ENCODE results near the gene EFNA2. TPM values are rescaled to one million over a fixed set of nuclear protein-coding genes. Genes with fewer than 3 reads are reported as not detected.

EFNA2 gene
- polyA plus RNA-seq, 1 donor (not counting 4 experiments of a cell fraction or from before 2014, with no cell fraction given), result not detected

DNA sequence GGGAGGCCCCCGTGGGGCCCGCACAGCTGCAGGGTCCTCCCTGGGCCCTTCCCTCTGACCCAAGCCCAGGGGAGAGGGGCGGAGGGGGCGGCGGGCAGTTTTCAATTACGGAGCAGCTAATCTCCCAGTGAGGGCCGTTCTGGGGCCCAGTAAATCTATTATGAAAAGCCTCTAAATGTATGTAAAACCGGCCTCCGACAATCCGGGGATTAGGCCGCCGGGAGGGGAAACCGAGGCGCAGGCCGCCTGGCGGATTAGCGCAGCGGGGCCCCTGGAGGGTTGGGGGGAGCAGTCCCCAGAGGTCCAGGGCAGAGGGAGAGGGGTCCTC is 25.1 kb downstream of the EFNA2 start:
- TF ChIP-seq, protein P1, sequence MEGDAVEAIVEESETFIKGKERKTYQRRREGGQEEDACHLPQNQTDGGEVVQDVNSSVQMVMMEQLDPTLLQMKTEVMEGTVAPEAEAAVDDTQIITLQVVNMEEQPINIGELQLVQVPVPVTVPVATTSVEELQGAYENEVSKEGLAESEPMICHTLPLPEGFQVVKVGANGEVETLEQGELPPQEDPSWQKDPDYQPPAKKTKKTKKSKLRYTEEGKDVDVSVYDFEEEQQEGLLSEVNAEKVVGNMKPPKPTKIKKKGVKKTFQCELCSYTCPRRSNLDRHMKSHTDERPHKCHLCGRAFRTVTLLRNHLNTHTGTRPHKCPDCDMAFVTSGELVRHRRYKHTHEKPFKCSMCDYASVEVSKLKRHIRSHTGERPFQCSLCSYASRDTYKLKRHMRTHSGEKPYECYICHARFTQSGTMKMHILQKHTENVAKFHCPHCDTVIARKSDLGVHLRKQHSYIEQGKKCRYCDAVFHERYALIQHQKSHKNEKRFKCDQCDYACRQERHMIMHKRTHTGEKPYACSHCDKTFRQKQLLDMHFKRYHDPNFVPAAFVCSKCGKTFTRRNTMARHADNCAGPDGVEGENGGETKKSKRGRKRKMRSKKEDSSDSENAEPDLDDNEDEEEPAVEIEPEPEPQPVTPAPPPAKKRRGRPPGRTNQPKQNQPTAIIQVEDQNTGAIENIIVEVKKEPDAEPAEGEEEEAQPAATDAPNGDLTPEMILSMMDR (optimal IDR thresholded peaks at IDR 0.05 in 1 of 3, IDR thresholded peaks at IDR 0.05 in 1 of 3, conservative IDR thresholded peaks at IDR 0.05 in 1 of 3; ENCODE audit: extremely low read depth in 1 of 3, insufficient read depth in 2 of 3, low read length in 3 of 3), result no peak
- TF ChIP-seq EZH2 (IDR thresholded peaks at IDR 0.05; ENCODE audit: low read length), result no peak

DNA sequence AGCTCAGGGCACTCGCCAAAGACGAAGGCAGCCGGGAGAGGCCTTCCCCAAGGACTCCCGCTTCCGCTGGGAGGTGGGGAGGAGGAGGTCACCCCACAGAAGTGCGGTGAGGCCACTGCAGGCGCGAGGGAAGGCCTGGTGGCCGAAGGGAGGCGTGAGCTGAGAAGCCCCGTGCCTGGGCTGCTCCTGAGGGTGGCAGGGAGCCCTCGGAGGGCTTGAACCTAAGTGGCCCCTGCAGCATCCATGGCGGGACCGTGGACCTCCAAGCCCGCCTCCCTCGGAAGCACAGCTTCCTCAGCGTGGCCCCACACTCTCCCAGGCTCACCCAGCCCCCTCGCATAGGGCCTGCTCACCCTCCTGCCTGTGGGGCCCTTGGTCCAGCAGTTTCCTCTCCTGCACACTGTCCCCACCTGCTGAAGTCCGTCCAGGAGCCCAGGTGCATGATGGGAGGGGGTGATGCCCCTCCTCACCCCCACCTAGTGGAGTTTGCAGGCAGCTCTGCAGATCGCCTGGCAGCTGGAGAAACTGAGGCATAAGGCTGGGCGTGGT is 25.9 kb downstream of the EFNA2 start:
- H4K20me1 ChIP-seq (ENCODE audit: control insufficient read depth, extremely low read depth, insufficient read depth, low read length), result no peaks in the 10 kb centered on the region
- dilution Hi-C loops (cut with MboI; ENCODE audit: extremely low pct_ligation_motif_present, low sequenced_read_pairs), result no loop called here
- DNase-seq (ENCODE audit: low read depth, low spot score) (no peak), FAIRE-seq (no peak)
- peaks cover 9% of the 10 kb centered on the region for H3K27me3 ChIP-seq (ENCODE audit: control insufficient read depth, extremely low read depth, insufficient read depth, low read length)
- H3K4me2 ChIP-seq (ENCODE audit: control insufficient read depth, extremely low read depth, insufficient read depth, low read depth, low read length), result no peak overlapping the region
- H3K36me3 ChIP-seq (ENCODE audit: control insufficient read depth in 2 of 2, extremely low read depth in 1 of 2, insufficient read depth in 2 of 2, low read length in 2 of 2), result no peaks in the 10 kb centered on the region
- TF ChIP-seq, protein P1 (optimal IDR thresholded peaks at IDR 0.05 in 1 of 3, IDR thresholded peaks at IDR 0.05 in 1 of 3, conservative IDR thresholded peaks at IDR 0.05 in 1 of 3; ENCODE audit: extremely low read depth in 1 of 3, insufficient read depth in 2 of 3, low read length in 3 of 3), result no peak
- TF ChIP-seq EZH2 (IDR thresholded peaks at IDR 0.05; ENCODE audit: low read length), result no peak
- no peak overlapping the region for H2AFZ ChIP-seq (ENCODE audit: control insufficient read depth, low read length)
- no peaks in the 10 kb centered on the region for H3K9me1 ChIP-seq (ENCODE audit: control insufficient read depth, extremely low read depth, insufficient read depth, low read length)
- H3K27ac ChIP-seq (ENCODE audit: control insufficient read depth, insufficient read depth, low read length), result no peak overlapping the region
- no peak overlapping the region for H3K4me3 ChIP-seq (ENCODE audit: control insufficient read depth in 2 of 3, extremely low read depth in 1 of 3, insufficient read depth in 2 of 3, low read depth in 1 of 3, low read length in 3 of 3)
- H3K79me2 ChIP-seq (ENCODE audit: control insufficient read depth, insufficient read depth, low read length), result no peaks in the 10 kb centered on the region
- no peaks in the 10 kb centered on the region for H3K9me3 ChIP-seq (ENCODE audit: control insufficient read depth, low read depth, low read length)
- peaks cover 18% of the 10 kb centered on the region for H3K4me1 ChIP-seq (ENCODE audit: control insufficient read depth, extremely low read depth, insufficient read depth, low read length)
- no peak overlapping the region for H3K9ac ChIP-seq (ENCODE audit: control insufficient read depth, extremely low read depth, insufficient read depth, low read length)

More for the DNA sequence above, 25.1 kb downstream of the EFNA2 start:
- Histone ChIP-seq H3K9me1 (ENCODE audit: control insufficient read depth, extremely low read depth, insufficient read depth, low read length) (no peaks in the 10 kb centered on the region), H4K20me1 (ENCODE audit: control insufficient read depth, extremely low read depth, insufficient read depth, low read length) (no peaks in the 10 kb centered on the region), H3K4me2 (ENCODE audit: control insufficient read depth, extremely low read depth, insufficient read depth, low read depth, low read length) (no peak overlapping the region), H3K4me1 (ENCODE audit: control insufficient read depth, extremely low read depth, insufficient read depth, low read length) (peaks cover 18% of the 10 kb centered on the region), H3K36me3 (ENCODE audit: control insufficient read depth in 2 of 2, extremely low read depth in 1 of 2, insufficient read depth in 2 of 2, low read length in 2 of 2) (no peaks in the 10 kb centered on the region), H3K9ac (ENCODE audit: control insufficient read depth, extremely low read depth, insufficient read depth, low read length) (no peak overlapping the region), H3K79me2 (ENCODE audit: control insufficient read depth, insufficient read depth, low read length) (no peaks in the 10 kb centered on the region), H3K27me3 (ENCODE audit: control insufficient read depth, extremely low read depth, insufficient read depth, low read length) (peaks cover under 1% of the 10 kb centered on the region), H3K4me3 (ENCODE audit: control insufficient read depth in 2 of 3, extremely low read depth in 1 of 3, insufficient read depth in 2 of 3, low read depth in 1 of 3, low read length in 3 of 3) (no peak overlapping the region), H3K9me3 (ENCODE audit: control insufficient read depth, low read depth, low read length) (no peaks in the 10 kb centered on the region), H2AFZ (ENCODE audit: control insufficient read depth, low read length) (no peak overlapping the region), H3K27ac (ENCODE audit: control insufficient read depth, insufficient read depth, low read length) (no peak overlapping the region)
- no peak for DNase-seq (ENCODE audit: low read depth, low spot score)
- FAIRE-seq, result no peak
- dilution Hi-C loops (cut with MboI; ENCODE audit: extremely low pct_ligation_motif_present, low sequenced_read_pairs), result no loop called here
